ENCODE measurements around the gene BEST2.

BEST2 gene

DNA sequence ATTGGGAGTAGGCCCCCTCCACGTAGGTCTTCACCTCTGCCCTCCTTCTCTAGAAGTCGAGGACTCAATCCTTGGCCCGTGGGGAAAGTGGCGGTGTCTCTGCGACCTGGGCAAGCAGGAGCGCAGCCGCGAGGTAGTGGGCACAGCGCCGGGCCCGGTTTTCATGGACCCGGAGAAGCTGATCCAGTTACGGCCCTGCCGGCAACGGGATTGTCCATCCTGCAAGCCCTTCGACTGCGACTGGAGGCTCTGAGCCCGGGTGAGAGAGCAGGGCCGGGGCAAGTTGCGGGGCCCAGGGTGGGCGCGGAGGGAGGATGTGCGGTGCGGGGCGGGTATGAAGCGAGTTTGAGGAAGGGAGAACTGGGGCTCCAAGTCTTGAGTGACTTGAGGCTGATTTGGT, 52.5 kb downstream of the BEST2 start:
- Histone ChIP-seq H3K27ac (no peak overlapping the region), H3K27me3 (ENCODE audit: insufficient read depth, low read depth) (peaks cover 13% of the 10 kb centered on the region), H2AFZ (ENCODE audit: low read depth) (no peak overlapping the region), H3K4me3 (IDR thresholded peaks at IDR 0.05; ENCODE audit: insufficient read depth, low read depth, low read length) (no peak overlapping the region), H3K79me2 (ENCODE audit: insufficient read depth, low read depth) (no peaks in the 10 kb centered on the region), H3K36me3 (ENCODE audit: insufficient read depth) (no peaks in the 10 kb centered on the region), H3K4me2 (no peak overlapping the region), H4K20me1 (ENCODE audit: insufficient read depth) (no peaks in the 10 kb centered on the region), H3K9ac (no peak overlapping the region), H3K4me1 (ENCODE audit: low read depth, poor library complexity, severe bottlenecking) (no peaks in the 10 kb centered on the region)
- TF ChIP-seq, protein P1, sequence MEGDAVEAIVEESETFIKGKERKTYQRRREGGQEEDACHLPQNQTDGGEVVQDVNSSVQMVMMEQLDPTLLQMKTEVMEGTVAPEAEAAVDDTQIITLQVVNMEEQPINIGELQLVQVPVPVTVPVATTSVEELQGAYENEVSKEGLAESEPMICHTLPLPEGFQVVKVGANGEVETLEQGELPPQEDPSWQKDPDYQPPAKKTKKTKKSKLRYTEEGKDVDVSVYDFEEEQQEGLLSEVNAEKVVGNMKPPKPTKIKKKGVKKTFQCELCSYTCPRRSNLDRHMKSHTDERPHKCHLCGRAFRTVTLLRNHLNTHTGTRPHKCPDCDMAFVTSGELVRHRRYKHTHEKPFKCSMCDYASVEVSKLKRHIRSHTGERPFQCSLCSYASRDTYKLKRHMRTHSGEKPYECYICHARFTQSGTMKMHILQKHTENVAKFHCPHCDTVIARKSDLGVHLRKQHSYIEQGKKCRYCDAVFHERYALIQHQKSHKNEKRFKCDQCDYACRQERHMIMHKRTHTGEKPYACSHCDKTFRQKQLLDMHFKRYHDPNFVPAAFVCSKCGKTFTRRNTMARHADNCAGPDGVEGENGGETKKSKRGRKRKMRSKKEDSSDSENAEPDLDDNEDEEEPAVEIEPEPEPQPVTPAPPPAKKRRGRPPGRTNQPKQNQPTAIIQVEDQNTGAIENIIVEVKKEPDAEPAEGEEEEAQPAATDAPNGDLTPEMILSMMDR (conservative IDR thresholded peaks at IDR 0.05; ENCODE audit: low read depth, low read length), result no peak

GRCh38 chr19:12806242-12807081, 54.9 kb downstream of the BEST2 start, which contains the start of gene RNASEH2A:
RNASEH2A (plus strand) TSS chr19:12806584; CDS start chr19:12806674, 90 bp downstream.
- H3K9ac ChIP-seq, result peak within 1 kb of the TSS; percentile 32; the same call in 1 of the 2 replicates
- no peaks in the 10 kb centered on the region for H3K36me3 ChIP-seq (ENCODE audit: insufficient read depth)
- peak within 1 kb of the TSS; percentile 81 for H3K4me2 ChIP-seq
- H4K20me1 ChIP-seq (ENCODE audit: insufficient read depth), result no peaks in the 10 kb centered on the region
- H3K4me1 ChIP-seq (ENCODE audit: low read depth, poor library complexity, severe bottlenecking), result no peaks in the 10 kb centered on the region
- H3K79me2 ChIP-seq (ENCODE audit: insufficient read depth, low read depth), result no peaks in the 10 kb centered on the region
- TF ChIP-seq, protein P1 (conservative IDR thresholded peaks at IDR 0.05; ENCODE audit: low read depth, low read length), result no peak
- H3K27ac ChIP-seq, result no peak within 1 kb of the TSS
- H3K4me3 ChIP-seq (IDR thresholded peaks at IDR 0.05; ENCODE audit: insufficient read depth, low read depth, low read length), result no peak within 1 kb of the TSS
- H3K27me3 ChIP-seq (ENCODE audit: insufficient read depth, low read depth), result peaks cover 11% of the 10 kb centered on the region
- peak within 1 kb of the TSS; percentile 76 for H2AFZ ChIP-seq (ENCODE audit: low read depth)
